ENCODE data around the gene SRRM3.

SRRM3 gene

GRCh38 chr7:76281006-76281705 lies 79.5 kb downstream of the SRRM3 start:
- TF ChIP-seq, protein P1, sequence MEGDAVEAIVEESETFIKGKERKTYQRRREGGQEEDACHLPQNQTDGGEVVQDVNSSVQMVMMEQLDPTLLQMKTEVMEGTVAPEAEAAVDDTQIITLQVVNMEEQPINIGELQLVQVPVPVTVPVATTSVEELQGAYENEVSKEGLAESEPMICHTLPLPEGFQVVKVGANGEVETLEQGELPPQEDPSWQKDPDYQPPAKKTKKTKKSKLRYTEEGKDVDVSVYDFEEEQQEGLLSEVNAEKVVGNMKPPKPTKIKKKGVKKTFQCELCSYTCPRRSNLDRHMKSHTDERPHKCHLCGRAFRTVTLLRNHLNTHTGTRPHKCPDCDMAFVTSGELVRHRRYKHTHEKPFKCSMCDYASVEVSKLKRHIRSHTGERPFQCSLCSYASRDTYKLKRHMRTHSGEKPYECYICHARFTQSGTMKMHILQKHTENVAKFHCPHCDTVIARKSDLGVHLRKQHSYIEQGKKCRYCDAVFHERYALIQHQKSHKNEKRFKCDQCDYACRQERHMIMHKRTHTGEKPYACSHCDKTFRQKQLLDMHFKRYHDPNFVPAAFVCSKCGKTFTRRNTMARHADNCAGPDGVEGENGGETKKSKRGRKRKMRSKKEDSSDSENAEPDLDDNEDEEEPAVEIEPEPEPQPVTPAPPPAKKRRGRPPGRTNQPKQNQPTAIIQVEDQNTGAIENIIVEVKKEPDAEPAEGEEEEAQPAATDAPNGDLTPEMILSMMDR (IDR thresholded peaks at IDR 0.05) = no peak
- Histone ChIP-seq H3K4me2 (ENCODE audit: low read length) (peak overlapping the region; percentile 77), H3K27ac (no peak overlapping the region), H3K4me1 (peaks cover 3% of the 10 kb centered on the region), H3K9me3 (ENCODE audit: control insufficient read depth, low read length) (no peaks in the 10 kb centered on the region), H3K36me3 (ENCODE audit: control insufficient read depth, insufficient read depth, low read length) (no peaks in the 10 kb centered on the region), H3K9ac (no peak overlapping the region), H2AFZ (peak overlapping the region; percentile 41), H3K27me3 (ENCODE audit: control insufficient read depth, insufficient read depth, low read length) (no peaks in the 10 kb centered on the region), H3K4me3 (ENCODE audit: low read depth, low read length) (peak overlapping the region; percentile 61), H3K79me2 (no peaks in the 10 kb centered on the region)

DNA sequence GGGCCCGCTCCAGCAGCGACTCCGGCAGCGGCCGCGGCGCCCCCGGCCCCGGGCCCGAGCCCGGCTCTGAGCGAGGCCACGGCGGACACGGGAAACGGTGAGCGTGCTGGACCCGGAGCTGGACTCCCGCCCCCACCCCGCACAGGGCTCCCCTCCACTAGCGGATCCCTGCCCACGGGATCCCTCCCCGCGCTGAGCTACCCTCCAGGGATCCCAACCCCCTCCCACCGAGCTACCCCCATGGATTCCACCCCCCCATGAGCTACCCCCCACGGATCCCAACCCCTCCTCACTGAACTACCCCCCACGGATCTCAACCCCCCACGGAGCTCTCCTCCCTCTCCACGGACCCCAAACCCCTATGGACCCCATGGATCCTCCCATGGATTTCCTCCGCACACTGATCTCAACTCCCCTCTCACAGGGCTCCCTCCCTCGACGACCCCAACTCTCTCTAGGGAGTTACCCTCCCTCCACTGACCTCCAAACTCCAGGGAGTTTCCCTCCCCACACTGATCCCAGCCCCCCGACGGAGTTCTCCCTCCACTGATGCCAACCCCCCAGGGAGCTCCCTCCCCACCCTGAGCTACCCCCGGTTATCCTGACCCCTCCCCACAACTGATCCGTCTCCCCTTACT lies 80.1 kb downstream of the SRRM3 start:
- Histone ChIP-seq H3K4me2 (ENCODE audit: low read length) (peak overlapping the region; percentile 86), H3K27ac (no peak overlapping the region), H3K4me1 (peaks cover 3% of the 10 kb centered on the region), H3K4me3 (ENCODE audit: low read depth, low read length) (peak overlapping the region; percentile 56), H3K9ac (no peak overlapping the region), H3K36me3 (ENCODE audit: control insufficient read depth, insufficient read depth, low read length) (no peaks in the 10 kb centered on the region), H3K9me3 (ENCODE audit: control insufficient read depth, low read length) (no peaks in the 10 kb centered on the region), H2AFZ (no peak overlapping the region), H3K79me2 (no peaks in the 10 kb centered on the region), H3K27me3 (ENCODE audit: control insufficient read depth, insufficient read depth, low read length) (no peaks in the 10 kb centered on the region)
- TF ChIP-seq, protein P1 (IDR thresholded peaks at IDR 0.05) = no peak

- peak overlapping the region; percentile 56 for H3K4me3 ChIP-seq (ENCODE audit: low read depth, low read length)
- TF ChIP-seq, protein P1 (IDR thresholded peaks at IDR 0.05) = no peak
- H3K4me2 ChIP-seq (ENCODE audit: low read length) = peak overlapping the region; percentile 86
- H3K9me3 ChIP-seq (ENCODE audit: control insufficient read depth, low read length) = no peaks in the 10 kb centered on the region
- H3K4me1 ChIP-seq = peaks cover 3% of the 10 kb centered on the region
- H3K36me3 ChIP-seq (ENCODE audit: control insufficient read depth, insufficient read depth, low read length) = no peaks in the 10 kb centered on the region
- no peak overlapping the region for H3K9ac ChIP-seq
- H3K27me3 ChIP-seq (ENCODE audit: control insufficient read depth, insufficient read depth, low read length) = no peaks in the 10 kb centered on the region
- H2AFZ ChIP-seq = peak overlapping the region; percentile 58
- no peaks in the 10 kb centered on the region for H3K79me2 ChIP-seq
- no peak overlapping the region for H3K27ac ChIP-seq
Measured at GRCh38 chr7:76282344-76283253, 80.9 kb downstream of the SRRM3 start.

DNA sequence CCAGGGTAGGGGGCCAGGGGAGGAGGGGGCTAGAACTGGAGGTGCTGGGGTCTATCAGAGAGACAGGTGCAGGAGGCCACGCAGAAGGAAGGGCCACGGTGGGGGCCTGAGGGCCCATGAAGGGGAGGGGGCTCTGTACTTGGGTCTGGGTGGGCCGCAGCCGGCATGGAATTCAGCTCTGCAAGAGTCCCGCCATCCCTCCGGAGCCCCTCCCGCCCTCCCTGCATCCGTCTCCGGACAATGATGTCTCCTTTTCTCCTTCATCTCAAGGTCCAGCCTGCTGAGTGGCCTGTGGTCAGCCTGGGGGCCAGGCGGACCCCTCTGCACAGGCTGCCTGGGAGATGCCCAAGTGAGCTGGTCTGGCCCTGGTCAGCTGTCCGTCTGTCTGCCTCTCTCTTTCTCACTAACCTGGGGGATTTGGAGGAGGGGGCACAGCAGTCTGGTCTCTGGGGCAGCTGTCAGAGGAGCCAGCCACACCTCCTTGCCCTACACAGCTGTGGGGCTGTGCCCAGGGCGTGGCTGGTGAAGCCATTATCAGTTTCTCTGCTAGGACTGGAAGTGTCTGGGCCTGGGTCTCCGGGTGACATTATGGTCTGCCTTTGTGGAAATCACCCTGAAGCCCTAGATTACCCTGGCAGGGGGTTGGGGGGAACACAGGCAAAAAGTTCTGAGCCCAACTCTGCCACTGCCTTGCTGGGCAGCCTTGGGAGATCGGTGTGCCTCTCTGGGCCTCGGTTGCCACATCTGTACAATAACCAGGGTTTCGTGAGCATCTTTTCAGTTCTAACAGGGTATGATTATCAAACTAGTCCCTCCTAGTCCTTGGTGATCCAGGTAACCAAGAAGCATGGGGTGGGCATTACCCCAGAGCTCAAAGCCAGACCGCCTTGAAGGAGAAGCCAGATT lies 81.8 kb downstream of the SRRM3 start:
- Histone ChIP-seq H3K4me3 (ENCODE audit: low read depth, low read length) (no peak overlapping the region), H3K27me3 (ENCODE audit: control insufficient read depth, insufficient read depth, low read length) (no peaks in the 10 kb centered on the region)

More for the DNA sequence above, 81.8 kb downstream of the SRRM3 start:
- no peak overlapping the region for H3K9ac ChIP-seq
- H3K27ac ChIP-seq = no peak overlapping the region
- no peak overlapping the region for H2AFZ ChIP-seq
- H3K36me3 ChIP-seq (ENCODE audit: control insufficient read depth, insufficient read depth, low read length) = no peaks in the 10 kb centered on the region
- H3K9me3 ChIP-seq (ENCODE audit: control insufficient read depth, low read length) = no peaks in the 10 kb centered on the region
- peak overlapping the region; percentile 86 for H3K4me2 ChIP-seq (ENCODE audit: low read length)
- TF ChIP-seq, protein P1 (IDR thresholded peaks at IDR 0.05) = no peak
- H3K79me2 ChIP-seq = no peaks in the 10 kb centered on the region
- H3K4me1 ChIP-seq = peaks cover 3% of the 10 kb centered on the region

All from parathyroid adenoma (tissue), 2 donors.